HG03432 (cell line): Measurements from ENCODE around the gene ACSS1.
A peak's percentile ranks its signal among the peaks of the same experiment; 100 is the strongest.

Source experiments
- ATAC-seq: cut with Tn5 transposase; IDR thresholded peaks from one replicate; pipeline ENCODE4 v1.9.1; 2021; ENCODE audit warnings: mild to moderate bottlenecking, moderate library complexity; ENCODE audit not compliant: unreplicated experiment

Gene ACSS1

GRCh38 chr20:24996449-24997377, 61.2 kb downstream of the ACSS1 start:
- no peak for ATAC-seq

GRCh38 chr20:24995741-24996448, 62.0 kb downstream of the ACSS1 start:
- no peak for ATAC-seq

GRCh38 chr20:24994470-24995368, 63.2 kb downstream of the ACSS1 start:
- ATAC-seq: peak; percentile 20

- ATAC-seq: no peak
These were observed 63.8 kb downstream of the ACSS1 start for GRCh38 chr20:24994186-24994465.

GRCh38 chr20:24993337-24994185, 64.4 kb downstream of the ACSS1 start:
- ATAC-seq: no peak

GRCh38 chr20:24992487-24993205, 65.3 kb downstream of the ACSS1 start, which contains the start of gene APMAP:
TSS of gene APMAP (minus strand) at chr20:24992751. CDS start at chr20:24992688, 63 bp downstream.
- peak; percentile 98 for ATAC-seq

- peak; percentile 31 for ATAC-seq
These were observed 65.9 kb downstream of the ACSS1 start for GRCh38 chr20:24991897-24992486.

GRCh38 chr20:24990810-24991252, 67.1 kb downstream of the ACSS1 start:
- ATAC-seq: no peak

GRCh38 chr20:24989162-24989561, 68.8 kb downstream of the ACSS1 start:
- ATAC-seq: no peak

GRCh38 chr20:24987873-24988835, 69.8 kb downstream of the ACSS1 start:
- ATAC-seq: no peak

GRCh38 chr20:24987244-24987643, 70.7 kb downstream of the ACSS1 start:
- ATAC-seq: no peak

GRCh38 chr20:24986436-24987015, 71.4 kb downstream of the ACSS1 start:
- no peak for ATAC-seq

- no peak for ATAC-seq
These were observed 72.1 kb downstream of the ACSS1 start for GRCh38 chr20:24985802-24986201.

- ATAC-seq: no peak
These were observed 72.8 kb downstream of the ACSS1 start for GRCh38 chr20:24984961-24985640.

- ATAC-seq: no peak
These were observed 74.0 kb downstream of the ACSS1 start for GRCh38 chr20:24983896-24984295.

- ATAC-seq: no peak
These were observed 76.1 kb downstream of the ACSS1 start for GRCh38 chr20:24981790-24982189.

GRCh38 chr20:24981282-24981681, 76.7 kb downstream of the ACSS1 start:
- ATAC-seq: no peak
